Posterior cingulate gyrus (tissue), 11 donors: ENCODE measurements around the gene TMEM255A.
"Not testable (repeated sequence)": the region's sequence is repeated elsewhere in the genome, so short reads cannot be mapped to it uniquely, and the experiment has no call there.

ENCODE experiments used
- DNase-seq, 10 donors: peaks; one replicate each; pipeline versions ENCODE4 v3.0.0 to v3.0.0-alpha.2; 2020 to 2021; ENCODE audit warnings: mixed read lengths in 3 of 10
- intact Hi-C: fragments of 100-400 bp; cut with DNase I; formaldehyde crosslinking; loops from one replicate; pipeline ENCODE4 v1.15.1; 2023

TMEM255A gene

DNA sequence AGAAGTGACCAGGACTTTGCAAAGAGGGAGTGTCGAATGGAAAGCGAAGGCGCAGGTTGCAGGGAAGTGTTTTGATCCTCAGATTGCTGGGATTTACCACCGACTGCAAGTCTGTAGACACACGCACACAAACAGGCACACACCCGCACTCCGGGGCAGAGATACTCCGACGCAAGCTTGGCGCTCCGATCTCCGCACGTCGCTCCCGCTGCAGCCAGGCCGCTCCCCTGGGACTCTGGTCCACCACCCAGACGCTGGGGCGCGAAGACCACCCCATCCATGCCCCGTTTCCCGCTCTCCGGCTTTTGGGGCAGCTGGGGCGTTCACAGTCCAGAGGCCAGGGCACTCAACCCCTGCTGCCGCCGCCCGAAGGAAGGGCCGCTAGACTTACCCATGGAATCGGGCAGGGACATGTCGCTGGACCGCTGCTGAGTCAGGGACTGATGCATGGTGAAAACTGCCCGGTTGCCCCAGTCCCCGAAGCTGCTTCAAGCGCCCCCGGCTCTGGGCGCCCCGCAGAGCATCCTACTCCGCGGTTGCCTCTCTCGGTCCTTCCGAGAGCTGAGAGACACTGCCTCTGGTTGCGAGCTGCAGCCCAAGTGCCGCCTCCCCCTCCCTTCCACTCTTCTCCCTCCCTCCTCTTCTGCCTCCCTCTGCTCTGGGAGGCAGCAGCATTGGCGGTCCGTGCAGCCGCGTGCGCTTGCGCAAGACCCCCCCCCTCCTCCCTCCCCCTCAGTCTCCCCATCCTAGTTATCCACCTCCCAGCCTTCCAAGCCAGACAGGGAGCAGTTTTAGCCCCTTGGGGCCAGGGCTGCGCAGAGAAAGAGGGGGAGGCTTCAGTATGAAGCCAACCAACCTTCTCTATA lies at the start of gene TMEM255A:
TMEM255A (minus strand) TSS at position 601 of the 866 bp plus-strand sequence; CDS start at position 449, 152 bp downstream.
- intact Hi-C loops = loop anchor here (2.0 to 10.0 kb wide), 2 partner anchors 60 to 144 kb away; partner anchors contain the start of gene ZBTB33
- peak in 7 of 10 donors; percentile 8 to 91 (median 28) for DNase-seq

DNA sequence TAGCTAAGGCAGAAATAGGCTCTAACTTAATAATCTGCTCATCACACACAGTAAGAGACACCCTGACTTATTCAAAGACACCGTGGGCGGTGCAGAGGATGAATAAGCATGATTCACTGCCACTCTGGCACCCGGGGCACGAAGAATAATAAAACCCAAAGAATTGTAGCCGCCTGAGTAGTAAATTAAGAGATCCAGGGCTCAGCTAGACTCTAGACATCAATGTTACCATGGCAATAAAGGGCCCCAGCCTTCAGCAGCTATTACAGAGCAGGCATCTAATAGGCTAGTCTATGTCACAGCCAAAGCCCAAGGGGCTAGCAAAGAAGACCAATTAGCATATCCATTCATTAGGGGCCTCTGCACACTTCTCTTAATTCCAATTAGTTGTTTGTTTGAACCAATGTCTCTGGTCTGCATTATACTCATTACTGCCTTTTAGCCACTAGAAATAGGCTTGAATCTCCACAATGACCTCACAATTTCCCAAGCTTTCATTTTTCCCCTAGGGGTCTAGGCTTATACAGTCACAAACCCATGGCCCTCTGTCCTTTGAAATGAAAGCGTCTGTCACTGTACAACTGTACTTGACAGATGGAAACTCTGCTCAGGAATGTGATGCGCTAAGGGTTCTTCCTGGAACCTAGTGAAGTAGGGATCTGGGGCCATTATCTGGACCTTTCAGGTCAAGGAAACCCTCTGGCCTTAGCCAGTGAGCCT lies 47.6 kb upstream of the TMEM255A start:
- intact Hi-C loops = no loop called here
- DNase-seq = peak in 1 of 10 donors; percentile 12

DNA sequence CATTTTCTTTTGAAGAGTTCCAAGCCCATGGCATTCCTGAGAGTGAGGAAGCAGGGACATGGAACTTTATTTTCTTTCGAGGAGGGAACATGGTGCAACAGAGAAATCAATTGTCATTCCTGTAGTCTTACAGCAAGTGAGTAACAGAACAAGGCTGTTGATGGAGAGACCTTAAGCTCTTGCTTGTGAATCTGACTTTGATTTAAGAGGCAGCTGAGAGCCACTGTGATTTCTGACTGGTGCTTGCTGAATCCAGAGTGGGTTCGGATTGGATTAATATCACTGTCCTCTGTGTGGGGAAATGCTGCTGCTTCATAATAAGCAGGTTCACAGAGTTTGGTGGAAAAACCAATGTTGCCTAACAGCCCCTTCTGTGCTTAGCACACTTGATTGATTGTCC lies 45.9 kb upstream of the TMEM255A start:
- no peak for DNase-seq
- intact Hi-C loops = no loop called here

DNA sequence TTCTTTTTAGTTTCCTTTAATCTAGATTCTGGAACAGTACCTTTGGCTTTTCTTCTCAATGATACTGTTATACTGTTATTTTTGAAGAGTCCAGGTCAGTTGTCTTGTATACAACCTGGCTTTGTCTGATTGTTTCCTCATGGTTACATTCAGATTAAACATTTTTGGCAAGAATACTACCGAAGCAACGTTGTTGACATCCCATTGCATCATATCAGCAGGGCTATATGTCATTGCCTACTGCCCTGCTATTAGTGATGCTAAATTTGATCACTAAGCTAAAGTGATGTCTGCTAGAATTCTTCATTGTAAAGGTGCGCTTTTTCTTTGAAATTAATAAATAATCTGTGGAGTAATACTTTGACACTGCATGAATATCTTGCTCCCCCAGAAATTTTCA lies 44.8 kb upstream of the TMEM255A start:
- no peak for DNase-seq

DNA sequence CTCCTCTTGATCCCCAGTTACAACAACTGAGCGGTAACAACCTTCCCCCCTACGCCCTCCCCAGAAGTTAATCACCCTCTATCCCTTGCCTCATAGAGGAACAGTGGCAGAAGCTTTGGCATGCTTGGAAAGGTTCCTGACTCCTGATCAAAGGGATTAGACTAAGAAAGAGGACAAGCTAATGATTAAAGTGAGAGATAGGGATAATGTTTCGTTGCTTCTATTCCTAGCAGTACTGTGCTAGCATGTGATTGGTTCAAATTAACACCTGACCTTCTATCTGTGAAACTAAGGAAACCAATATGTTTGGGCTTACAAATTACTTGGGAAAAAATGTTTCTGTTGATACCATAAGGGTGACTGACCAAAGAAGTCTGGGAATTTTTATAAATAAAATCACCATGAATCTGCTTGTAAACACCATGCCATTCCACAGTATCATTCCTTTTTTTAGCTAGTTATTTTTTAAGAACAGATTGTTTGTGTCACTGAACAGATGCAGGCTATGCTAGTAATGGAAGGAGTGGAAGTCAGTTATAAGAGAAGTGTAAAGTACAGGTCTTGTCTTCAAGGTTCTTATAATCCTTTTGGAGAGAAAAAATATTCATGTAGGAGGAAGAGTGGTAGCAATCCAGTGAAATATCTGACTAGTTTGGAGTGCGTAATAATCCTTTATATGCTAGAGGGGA lies 39.3 kb upstream of the TMEM255A start:
- no peak for DNase-seq
- intact Hi-C loops = no loop called here

More for the DNA sequence above, 44.8 kb upstream of the TMEM255A start:
- intact Hi-C loops = no loop called here

DNA sequence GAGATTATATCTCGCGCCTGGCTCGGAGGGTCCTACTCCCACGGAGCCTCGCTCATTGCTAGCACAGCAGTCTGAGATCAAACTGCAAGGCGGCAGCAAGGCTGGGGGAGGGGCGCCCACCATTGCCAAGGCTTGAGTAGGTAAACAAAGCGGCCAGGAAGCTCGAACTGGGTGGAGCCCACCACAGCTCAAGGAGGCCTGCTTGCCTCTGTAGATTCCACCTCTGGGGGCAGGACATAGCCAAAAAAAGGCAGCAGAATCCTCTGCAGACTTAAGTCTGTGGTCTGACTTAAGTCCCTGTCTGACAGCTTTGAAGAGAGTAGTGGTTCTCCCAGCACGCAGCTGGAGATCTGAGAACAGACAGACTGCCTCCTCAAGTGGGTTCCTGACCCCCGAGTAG lies 33.3 kb upstream of the TMEM255A start:
- DNase-seq, intact Hi-C loops: not testable (repeated sequence)

DNA sequence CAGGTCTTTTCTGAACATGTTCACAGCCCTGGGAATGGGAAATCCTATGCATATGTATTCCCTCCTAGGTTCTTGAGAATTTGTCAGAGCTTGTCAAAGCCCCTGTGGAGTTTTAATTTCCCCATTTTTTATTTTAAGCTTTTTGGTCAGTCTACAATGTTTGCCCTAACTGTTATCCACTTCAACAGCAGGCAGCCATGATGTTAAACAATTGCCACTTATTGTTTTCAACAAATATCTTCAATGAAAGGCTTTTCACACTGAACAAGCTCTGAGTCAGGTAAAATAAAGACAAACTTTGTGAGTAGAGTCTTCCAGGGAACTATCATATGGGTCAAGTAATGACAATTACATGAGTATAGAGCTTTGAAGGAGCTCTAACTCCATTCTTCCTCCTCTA lies 25.6 kb upstream of the TMEM255A start:
- no peak for DNase-seq

DNA sequence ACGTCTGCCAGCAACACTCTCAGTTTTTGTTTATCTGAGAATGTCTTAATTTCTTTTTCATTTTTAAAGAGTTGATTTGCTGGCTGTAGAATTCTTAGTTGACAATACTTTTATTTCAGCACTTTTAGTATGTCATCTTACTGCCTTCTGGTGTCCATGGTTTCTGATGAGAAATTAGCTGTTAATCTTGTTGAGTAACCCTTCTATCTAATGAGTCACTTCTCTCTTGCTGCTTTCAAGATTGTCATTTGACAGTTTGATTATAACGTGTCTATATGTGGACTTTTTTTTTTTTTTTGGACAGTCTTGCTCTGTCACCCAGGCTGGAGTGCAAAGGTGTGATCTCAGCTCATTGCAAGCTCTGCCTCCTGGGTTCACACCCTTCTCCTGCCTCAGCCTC lies 24.0 kb upstream of the TMEM255A start:
- no peak for DNase-seq
- intact Hi-C loops = no loop called here

More for the DNA sequence above, 25.6 kb upstream of the TMEM255A start:
- intact Hi-C loops = no loop called here

DNA sequence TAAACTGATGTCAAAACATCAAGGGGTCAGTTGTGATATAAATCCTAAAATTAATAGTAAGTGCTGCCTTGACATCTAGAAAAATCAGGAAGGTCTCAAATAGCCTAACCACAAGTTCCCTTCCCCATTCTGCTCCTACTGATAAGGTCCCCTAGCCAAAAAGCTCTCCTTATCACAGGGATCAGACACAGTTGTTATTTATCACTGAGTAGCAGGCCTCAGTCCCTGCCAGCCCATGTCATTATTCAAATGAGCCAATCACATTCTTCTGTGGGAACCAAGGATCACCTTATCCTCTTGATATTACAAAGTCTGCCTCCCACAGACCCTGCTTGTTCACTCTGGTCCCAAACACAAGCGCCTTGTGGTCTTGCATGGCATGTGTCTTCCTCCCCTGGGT lies 23.3 kb upstream of the TMEM255A start:
- intact Hi-C loops = no loop called here

DNA sequence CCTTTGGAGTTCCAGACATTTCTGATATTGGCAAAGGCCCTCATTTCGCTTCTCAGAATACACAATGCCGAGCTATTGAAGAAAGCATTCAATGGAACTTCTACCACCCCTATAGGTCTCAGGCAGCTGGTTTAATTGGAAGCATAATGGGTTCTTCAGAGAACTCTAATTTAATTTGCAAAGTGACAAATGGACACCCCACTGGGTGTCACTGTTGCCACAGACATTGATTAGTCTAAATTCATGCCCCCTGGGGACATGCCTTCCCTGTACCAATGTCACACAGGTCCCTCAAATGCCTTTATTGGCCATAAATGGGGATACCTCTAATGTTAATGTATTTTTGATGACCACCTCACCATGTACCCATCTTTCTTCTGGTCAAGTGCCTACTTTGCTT lies 22.9 kb upstream of the TMEM255A start:
- DNase-seq = no peak
- intact Hi-C loops = no loop called here

More for the DNA sequence above, 23.3 kb upstream of the TMEM255A start:
- no peak for DNase-seq

DNA sequence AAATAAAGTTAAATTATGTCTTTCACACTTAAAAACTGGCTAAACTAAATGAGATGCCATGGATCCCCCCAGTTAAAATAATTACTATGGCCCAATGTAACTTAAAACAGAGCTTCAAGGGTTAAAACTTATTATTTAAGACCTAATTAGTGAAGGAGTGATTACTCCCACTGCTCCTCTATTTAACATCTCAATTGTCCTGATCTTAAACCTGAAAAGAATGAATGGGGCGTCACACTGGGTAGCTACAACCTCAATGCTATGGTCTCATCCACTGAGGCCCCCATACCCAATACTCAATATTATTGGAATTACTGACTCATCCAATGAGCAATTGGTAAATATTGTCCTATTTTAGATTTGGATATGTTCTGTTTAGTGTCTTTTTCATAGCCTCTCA lies 21.1 kb upstream of the TMEM255A start:
- no peak for DNase-seq
- intact Hi-C loops = no loop called here

DNA sequence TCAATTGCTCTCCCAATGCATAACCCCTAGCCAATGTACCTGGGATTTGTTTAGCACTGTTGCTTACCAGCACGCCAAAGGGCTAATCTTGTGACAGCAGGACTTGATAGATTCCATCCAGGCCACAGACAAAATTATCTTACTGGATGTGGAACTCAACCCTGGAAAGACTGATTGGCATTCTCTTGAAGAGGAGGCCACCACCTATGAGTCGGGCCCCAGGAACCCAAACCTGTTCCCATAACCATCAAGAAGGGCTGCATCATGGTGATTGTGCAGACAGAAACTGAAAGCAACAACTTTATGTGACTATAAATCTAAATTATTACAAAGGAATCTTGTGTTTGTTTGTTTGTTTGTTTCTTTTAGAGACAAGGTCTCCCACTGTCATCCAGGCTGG lies 19.9 kb upstream of the TMEM255A start:
- intact Hi-C loops = no loop called here

DNA sequence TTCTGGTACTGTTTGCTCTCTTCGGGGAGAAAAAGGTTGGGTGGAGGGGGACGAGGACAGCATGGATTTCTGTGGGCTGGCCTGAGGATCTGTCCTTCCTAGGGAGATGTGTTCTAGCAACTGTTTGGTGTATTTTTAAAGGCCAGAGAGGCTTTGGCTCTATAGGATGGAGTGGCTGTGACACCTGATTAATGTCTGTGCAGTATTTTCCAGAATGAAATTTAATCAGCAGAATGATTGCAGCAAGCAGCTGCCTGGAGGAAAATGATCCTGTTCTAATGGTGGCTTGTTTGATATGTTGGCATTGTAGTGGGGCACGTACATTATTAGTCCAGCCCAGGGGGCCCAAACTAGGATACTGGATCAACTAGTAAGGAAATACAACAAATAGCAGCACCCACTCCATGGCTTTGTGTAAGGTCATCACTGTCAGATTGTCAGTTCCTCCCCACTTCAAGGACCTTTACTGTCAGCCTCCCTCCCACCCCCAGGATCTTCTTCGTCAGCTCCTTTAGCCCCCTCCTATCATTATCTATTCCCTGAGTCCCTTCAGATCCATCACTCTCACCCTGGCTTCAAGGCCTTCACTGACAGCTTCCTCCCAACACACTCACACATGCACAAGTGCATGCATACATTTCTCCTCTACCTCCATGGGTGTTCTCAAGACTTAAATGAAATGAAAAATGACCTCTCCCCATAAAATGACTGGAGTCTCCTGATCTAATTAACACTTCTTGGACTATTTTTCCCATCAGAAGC lies 10.4 kb upstream of the TMEM255A start:
- intact Hi-C loops = no loop called here
- DNase-seq = no peak

More for the DNA sequence above, 19.9 kb upstream of the TMEM255A start:
- DNase-seq = no peak

DNA sequence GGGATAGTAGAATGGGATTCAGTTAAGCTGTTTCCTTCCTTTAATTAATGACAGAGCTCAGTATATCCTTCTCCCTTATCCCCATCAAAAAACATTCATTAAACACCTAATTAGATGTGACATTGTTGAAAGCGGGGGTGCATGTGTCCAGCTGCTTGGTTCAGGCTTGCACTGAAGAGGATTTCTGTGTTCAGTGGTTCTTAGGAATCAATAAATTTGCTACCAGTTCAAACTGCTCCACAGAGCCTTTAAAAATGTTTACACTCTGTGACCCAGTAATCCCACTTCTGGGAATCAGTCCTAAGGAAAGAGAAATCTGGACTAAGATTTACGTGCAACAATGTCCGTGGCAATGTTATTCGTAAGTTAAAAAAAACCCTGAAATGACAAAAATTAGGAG lies 7.2 kb upstream of the TMEM255A start:
- DNase-seq = no peak
- intact Hi-C loops = loop anchor here (10.0 kb wide), 1 partner anchor 136 kb away; no protein-coding TSS in a partner anchor

DNA sequence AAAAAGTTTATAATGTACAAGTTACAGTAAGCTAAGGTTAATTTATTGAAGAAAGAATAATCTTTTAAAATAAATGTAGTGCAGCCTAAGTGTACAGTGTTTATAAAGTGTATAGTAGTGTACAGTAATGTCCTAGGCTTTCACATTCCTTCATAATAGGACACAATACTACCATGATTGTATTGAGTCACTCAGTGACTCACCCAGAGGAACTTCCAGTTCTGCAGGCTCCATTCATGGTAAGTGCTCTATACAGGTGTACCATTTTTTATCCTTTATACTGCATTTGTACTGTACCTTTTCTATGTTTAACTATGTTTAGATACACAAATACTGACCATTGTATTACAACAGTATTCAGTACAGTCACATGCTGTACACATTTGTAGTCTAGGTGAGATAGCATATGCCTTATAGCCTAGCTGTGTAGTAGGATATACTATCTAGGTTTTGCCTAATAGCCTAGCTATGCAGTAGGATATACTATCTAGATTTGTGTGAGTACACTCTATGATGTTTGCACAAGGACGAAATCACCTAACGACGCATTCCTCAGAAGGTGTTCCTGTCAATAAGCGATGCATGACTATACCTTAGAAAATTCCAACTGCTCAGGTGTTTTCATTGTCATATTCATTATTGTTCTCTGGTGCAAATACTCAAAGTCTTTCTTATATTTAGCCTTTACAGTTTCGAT lies 5.5 kb upstream of the TMEM255A start:
- DNase-seq = no peak
- intact Hi-C loops = loop anchor here (10.0 kb wide), 1 partner anchor 138 kb away; no protein-coding TSS in a partner anchor

DNA sequence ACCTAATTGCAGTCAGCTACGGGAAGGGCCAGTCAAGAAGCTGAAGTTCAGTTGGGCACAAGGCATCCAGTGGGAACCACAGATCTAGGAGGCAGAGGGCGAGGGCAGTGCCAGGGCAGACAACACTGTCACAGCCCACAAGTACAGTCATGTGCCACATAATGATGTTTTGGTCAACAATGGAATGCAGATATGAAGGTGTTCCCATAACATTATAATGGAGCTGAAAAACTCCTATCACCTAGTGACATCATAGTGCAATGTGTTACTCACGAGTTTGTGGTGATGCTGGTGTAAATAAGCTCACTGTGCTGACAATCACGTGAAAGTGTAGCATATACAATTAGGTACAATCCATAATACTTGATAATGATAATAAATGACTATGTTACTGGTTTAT lies 4.5 kb upstream of the TMEM255A start:
- intact Hi-C loops = loop anchor here (10.0 kb wide), 1 partner anchor 139 kb away; no protein-coding TSS in a partner anchor
- DNase-seq = no peak

DNA sequence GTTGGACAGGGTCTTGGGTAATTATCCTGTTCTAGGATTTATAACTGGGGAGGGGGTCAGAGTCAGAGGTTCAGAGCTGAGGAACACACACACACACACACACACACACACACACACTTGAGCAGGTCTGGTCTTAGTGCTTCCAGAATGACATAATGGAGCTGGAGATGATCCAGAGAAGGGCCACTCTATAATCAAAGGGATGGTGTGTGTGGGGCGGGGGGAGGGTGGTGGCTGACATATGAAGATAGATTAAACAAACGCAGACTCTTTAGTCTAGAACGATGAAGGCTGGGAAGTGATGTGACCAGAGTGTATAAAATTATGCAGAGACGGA lies 434 bp upstream of the TMEM255A start:
- intact Hi-C loops = loop anchor here (2.0 to 10.0 kb wide), 2 partner anchors 61 to 143 kb away; partner anchors contain the start of gene ZBTB33
- DNase-seq = no peak

DNA sequence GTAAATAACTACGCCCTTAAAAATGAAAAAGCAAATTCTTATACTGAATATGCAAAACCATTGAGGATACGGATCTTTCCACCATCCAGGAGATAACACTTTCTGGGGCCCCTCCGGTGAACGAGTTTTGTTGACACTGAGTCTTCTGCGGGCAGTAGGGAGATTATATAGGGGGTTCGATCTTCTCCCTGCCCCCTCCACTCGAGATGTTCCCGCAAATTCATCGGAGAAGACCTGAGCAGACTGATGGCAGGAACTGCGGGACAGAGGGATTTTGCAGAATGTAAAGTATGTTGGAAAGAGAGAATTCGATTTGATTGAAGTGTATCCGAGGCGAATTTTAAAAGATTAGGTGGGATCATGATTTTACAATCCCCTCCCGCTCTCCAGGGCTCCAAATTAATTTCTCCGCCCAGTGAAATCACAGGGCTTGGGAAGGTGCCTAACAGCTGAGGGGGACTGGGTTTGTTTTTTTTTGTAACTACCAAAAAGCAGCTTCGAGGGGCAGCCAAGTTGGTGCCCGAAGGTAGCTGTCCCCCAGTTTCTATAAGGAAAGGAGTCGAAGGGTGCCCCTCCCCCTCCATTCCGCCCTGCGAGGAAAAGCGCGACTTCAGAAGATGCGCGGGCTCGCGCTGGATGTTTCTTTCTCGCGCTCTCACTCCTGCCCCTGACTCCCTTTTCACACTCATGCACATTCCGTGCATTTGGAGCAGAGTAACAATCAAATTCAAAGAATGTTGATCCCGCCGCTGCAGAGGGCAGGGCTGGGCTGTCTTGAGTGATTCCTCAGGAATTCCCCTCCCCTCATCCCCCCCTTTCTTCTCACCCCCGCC lies 1.2 kb downstream of the TMEM255A start:
- intact Hi-C loops = loop anchor here (2.0 to 10.0 kb wide), 2 partner anchors 59 to 145 kb away; partner anchors contain the start of gene ZBTB33
- peak in 1 of 10 donors; percentile 18 for DNase-seq
